ENCODE results near the gene RAPGEF5.
"Not testable (repeated sequence)": the region's sequence is repeated elsewhere in the genome, so short reads cannot be mapped to it uniquely, and the experiment has no call there.

The RAPGEF5 gene

DNA sequence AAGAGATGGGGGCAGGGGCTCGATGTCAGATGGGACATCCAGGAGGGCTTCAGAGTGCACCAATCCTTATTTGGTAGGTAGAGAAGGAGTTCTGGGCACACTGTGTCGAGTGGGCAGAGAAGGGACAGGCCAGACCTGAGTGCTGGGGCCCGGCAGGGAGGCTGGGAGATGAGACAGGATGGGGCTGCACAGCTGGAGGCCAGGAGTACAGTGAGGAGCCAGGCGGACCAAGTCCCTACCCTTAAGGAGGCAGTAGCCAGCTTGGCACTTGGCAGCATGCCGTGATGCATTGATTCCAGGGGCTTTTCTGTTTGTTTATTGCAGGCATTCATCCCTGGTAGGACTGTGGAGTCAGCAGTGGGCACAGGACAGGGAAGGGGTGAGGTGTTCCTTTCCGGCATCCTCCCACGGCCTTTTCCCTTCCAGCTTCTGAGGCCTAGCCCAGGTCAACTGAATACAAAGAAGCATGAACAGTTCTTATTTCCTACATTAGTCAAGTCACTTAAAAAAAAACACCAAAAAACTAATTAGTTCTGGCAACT is 242.4 kb downstream of the RAPGEF5 start:
- no peak for DNase-seq

DNA sequence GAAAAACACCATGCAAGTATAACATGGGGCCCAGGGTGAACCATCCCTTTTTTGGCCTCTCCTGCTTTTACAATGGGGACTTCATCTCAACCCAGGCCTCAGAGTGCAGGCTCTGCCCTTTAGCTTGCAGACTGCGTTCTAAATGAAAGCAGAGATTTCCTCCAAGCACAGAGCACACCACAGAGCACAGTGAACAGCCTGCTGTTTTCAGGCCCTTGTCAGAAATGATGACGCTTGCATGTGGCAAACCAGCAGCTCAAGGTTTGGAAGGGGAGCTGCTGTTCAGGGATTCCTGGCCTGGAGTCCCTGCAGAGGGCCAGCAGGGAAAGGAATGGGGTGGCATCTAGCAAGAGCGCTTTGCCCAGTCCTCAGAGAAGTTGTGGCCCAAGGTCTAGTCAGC is 243.9 kb downstream of the RAPGEF5 start:
- DNase-seq: no peak

DNA sequence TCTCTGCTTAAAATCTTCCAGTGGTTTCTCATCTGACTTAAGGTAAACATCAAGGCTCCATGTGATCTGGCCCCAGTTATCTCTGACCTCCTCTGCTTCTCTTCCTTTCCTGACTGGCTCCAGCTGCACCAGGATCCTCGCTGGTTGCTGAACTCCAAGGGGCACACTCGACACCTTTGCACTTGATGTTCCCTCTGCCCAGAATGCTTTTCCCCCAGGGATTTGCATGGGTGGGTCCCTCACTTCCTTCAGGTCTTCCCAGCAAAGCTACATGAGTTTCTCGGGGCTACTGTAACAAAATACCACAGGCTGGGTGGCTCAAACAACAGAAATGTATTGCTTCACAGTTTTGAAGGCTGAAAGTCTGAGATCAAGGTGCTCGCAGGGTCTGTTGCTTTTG is 245.3 kb downstream of the RAPGEF5 start:
- no peak for DNase-seq

DNA sequence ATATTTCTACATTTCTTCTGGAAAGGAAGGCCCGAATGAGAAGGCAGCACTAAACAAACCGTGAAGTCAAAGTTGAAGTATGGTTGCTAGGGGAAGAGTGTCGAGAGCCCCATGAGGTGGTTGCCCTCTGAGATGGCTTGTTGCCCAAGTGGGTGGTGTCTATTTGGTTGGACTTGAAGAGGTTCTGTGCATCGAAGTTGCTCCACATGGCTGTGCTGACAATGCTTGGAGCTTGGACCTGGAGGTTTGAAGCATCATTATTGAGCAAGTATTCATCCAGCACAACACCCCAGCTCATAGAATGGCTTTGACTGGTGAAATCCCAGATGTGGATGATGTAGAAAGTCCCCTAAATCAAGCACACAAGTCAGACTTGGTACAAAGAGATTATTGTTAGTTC is 246.1 kb downstream of the RAPGEF5 start:
- no peak for DNase-seq

DNA sequence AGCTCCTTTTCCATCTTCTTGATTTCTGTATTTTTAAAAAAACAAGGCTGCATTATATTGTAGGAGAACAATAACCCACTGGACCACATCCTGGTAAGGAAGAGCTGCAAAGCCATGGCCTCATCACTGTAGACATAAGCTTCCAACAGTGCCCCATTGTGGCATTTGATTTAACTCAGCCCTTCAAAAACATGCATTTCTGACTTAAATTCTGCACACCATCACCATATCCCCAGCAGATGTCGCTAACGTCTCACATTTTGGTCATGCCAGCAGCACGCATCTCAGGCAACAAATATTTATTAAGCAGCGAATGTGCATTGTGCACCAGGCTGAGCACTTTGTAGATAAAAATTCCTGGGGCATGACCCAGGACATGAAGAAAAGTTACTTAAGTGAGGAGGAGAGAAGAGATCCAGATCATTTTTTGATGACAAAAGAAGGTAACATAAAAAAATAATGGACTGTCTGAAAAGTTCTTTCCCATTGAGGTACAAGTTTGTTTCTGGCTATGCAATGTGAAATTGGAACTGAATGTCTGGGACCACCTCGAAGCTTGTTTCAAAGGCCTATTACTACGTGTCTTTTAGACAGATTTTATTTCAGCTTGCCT is 246.6 kb downstream of the RAPGEF5 start:
- peak; percentile 71 for DNase-seq

DNA sequence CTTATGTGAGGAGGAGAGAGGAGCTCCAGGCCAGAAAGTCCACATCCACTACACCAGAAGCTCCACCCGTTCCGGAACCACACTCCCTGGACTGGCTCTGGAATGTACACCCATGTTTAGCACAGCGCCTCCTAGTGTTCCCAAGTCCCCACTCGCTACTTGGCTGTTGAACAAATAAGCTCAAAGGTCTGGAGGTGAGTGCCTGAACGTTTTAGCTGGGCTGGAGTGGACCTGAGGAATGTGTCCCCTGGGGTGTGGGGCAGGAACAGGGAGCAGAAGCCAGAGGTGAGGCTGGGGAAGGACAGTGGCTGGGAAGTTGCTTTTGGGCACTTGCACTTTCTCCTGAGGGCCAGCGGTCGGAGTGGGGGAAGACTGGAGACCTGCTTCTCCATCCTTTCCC is 247.2 kb downstream of the RAPGEF5 start:
- DNase-seq: no peak

DNA sequence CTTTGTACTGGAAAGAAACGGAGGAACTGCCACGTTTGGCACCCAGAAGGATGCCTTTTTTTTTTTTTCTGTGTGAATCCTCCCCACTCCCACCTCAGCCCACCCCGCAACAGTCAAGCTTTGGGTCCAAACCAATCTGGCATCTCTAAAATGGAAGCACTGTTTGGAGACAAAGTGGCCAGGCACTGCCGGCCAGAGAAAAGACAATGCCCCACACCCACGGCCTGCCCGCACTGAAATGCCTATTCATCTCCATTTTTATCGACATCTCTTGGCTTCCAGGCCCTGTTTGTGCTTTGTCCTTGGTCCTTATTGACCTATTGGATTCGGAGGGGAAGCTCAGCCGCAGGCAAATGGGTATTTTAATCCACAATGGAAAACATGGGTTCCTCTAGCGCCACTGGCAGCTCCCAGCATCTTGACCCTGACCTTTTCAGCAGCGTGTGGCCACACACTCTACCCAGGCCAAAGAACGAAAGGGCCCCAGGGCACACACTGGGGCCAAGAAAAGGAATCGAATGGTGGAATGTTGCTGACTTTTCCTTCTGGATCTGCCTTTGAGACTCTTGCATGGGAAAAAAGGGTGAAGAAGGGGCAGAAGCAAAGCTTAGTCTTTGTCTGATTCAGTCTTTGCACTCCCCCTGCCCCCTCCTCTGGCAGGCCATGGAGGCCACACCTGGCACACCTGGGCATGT is 248.7 kb downstream of the RAPGEF5 start:
- no peak for DNase-seq

DNA sequence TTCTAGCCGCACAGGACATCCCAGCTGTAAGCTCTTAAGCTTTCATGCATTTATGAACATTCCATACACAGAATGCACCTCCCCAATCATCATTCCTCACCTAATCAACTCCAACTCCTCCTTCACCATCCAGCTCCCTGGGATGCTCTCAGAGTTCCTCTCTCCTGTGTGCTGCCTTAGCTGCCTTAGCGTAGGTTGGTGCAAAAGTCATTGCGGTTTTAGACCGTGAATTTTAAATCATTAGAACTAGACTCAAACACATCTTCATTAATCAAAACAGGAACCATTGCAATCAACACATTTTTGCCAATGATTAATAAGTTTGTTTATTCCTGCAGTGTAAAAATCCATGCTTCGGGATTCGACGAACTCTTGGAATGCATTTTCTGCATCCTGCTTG is 251.4 kb downstream of the RAPGEF5 start:
- no peak for DNase-seq

DNA sequence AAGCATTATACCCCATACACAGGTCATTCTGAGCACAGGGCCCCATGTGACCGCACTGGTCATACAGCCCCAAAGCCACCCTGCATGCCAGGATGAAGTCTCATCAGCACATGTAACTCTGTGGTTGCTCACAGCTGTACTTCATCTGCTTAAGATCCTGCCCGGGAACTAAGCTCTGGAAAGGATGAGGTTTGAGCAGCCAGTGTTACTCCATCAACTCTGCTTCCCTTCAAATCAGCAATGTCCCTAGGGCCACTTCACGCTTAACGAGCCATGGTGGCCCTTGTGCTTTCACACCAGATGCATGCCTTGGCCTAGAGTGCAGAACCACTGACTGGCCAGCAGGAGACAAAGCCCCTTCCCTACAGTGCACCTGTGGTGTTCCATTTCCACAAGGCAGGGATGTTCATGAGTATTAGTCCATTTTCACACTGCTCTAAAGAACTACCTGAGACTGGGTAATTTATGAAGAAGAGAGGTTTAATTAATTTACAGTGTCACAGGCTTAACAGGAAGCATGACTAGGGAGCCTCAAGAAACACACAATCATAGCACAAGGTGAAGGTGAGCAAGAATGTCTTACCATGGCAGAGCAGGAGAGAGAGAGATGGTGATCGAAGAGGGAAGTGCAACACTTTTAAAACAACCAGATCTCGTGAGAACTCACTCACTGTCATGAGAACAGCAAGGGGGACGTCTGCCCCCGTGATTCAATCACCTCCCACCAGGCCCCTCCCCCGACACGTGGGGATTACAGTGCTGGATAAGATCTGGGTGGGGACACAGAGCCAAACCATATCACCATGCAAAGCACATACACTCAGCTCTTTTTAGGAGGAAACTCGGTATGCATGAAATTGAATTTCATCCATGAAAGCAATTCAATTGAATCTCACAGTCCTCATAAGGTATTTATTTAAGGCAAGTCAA is 262.3 kb downstream of the RAPGEF5 start:
- no peak for DNase-seq

DNA sequence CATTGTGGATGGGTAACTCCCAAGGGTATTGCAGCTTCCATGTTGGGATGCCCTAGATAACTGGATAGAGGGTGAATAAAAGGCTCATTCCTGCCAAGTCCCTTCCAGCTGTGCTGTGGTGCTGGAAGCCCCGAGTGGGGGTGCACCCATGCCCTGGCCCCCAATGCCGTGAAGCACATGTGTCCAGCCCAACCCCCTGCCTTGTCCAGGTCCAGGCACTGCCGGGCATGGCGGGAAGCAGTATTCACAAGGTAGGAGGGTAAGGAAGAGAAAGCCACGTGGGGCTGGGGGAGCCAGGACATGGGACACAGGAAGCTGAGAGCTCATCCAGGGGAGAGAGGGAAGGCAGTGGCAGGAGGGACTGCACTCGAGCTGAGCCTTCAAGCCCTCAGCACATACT is 263.0 kb downstream of the RAPGEF5 start:
- DNase-seq: no peak

DNA sequence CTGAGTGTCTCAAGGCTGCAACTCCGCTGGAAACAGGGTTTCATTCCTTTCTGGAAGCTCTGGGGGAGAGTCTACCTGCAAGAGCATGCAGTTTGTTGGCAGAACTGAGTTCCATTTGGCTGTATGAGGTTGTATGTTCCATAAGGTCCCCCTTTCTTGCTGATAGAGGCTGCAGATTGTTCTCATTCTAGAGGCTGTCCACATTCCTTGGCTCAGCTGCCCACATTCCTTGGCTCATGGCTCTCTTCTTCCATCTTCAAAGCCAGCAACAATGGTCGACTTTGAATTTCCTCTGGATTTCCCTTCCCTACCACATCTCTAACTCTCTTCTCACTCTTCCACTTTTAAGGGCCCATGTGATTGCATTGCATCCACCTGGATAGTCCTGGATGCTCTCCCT is 264.0 kb downstream of the RAPGEF5 start:
- DNase-seq: no peak

DNA sequence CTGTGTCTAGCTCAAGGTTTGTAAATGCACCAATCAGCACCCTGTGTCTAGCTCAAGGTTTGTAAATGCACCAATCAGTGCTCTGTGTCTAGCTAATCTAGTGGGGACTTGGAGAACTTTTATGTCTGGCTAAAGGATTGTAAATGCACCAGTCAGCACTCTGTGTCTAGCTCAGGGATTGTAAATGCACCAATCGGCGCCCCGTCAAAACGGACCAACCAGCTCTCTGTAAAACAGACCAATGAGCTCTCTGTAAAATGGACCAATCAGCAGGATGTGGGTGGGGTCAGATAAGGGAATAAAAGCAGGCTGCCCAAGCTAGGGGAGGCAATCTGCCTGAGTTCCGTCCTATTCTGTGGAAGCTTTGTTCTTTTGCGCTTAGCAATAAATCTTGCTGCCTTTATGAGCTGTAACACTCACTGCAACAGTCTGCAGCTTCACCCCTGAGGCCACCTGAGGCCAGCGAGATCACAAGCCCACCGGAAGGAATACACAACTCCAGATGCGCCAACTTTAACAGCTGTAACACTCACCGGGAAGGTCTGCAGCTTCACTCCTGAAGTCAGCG is 265.9 kb downstream of the RAPGEF5 start:
- DNase-seq: not testable (repeated sequence)

DNA sequence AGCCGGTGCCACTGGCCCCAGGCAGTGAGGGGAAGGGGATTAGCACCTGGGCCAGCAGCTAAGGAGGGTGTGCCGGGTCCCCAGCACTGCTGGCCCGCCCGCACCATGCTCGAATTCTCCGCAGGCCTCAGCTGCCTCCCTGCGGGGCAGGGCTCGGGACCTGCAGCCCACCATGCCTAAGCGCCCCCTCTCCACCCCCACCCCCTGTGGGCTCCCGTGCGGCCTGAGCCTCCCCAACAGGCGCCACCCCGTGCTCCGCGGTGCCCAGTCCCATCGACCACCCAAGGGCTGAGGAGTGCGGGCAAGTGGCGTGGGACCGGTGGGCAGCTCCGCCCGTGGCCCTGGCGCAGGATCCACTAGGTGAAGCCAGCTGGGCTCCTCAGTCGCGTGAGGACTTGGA is 266.4 kb downstream of the RAPGEF5 start:
- DNase-seq: no peak

DNA sequence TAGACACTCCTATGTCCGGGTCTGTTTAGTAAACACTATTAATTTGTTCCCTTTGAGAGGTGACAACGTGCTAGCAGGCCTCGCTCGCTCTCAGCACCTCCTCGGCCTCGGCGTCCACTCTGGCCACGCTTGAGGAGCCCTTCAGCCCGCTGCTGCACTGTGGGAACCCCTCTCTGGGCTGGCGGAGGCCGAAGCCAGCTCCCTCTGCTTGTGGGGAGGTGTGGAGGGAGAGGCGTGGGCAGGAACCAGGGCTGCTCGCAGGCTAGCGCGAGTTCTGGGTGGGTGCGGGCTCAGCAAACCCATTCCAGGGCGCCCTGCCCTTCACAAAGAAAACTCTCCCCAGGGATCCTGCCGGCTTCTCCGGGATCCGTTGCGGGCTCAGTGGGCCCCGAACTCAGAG is 266.8 kb downstream of the RAPGEF5 start:
- DNase-seq: no peak

DNA sequence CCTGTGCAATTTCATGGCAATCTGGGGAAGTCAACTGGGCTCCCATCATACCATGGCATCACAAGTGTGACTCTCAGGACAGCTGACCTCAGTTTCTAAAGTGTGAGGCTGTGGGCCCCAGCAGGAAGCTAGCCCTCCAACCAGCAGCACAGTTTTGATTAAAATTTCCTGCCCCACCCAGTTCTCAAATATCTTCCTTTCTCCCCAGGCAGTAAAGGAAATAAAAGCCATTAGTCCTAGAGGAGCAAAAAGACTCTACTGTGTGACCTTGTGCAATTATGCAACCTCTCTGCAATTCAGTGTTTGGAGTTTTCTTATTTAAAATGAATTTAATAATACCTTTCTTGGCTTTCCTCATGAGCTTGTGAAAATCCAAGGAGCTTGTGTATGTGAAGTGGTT is 268.1 kb downstream of the RAPGEF5 start:
- DNase-seq: no peak

DNA sequence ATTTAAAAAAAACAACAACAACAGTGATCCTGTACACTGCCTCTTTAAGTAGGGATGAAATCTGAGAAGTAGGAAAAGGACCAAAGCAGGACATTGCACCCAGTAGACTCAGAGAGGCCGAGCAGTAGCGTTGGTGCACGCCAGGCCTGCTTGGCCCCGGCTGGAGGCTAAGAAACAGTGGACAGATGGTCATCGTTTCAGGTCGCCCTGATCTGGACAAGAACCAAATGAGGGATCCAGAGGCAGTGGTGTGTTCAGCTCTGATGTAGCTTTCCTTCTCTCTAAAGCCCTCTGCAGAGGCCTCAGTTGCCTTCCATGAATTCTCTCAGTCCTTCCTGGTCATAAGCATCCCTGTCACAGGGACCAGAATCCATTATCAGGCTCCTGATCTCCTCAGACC is 269.1 kb downstream of the RAPGEF5 start:
- no peak for DNase-seq

DNA sequence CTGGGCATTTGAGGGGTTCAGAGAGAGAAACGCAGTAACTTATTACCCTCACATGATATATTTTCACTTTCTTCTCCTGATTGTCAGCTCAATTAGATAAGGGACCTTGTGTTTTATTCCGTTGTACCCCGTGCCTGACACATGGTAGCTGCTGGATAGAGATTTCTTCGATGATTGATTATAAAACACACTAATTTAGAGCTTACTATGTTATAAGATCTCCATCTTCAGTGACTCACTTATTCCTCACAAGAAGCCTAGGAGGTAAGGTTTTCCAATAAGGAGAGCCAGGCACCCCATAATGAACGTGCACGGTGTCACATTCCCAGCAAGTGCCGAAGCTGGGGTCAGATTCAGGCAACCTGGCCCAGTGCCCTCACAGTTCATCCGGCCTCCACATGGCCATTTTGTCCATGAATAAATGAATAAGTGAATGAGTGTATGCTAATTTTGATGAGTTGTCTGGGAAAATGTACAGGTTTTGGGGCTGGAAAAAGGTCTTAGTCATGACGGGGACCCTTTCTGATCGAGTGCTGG is 273.2 kb downstream of the RAPGEF5 start:
- DNase-seq: peak; percentile 32

DNA sequence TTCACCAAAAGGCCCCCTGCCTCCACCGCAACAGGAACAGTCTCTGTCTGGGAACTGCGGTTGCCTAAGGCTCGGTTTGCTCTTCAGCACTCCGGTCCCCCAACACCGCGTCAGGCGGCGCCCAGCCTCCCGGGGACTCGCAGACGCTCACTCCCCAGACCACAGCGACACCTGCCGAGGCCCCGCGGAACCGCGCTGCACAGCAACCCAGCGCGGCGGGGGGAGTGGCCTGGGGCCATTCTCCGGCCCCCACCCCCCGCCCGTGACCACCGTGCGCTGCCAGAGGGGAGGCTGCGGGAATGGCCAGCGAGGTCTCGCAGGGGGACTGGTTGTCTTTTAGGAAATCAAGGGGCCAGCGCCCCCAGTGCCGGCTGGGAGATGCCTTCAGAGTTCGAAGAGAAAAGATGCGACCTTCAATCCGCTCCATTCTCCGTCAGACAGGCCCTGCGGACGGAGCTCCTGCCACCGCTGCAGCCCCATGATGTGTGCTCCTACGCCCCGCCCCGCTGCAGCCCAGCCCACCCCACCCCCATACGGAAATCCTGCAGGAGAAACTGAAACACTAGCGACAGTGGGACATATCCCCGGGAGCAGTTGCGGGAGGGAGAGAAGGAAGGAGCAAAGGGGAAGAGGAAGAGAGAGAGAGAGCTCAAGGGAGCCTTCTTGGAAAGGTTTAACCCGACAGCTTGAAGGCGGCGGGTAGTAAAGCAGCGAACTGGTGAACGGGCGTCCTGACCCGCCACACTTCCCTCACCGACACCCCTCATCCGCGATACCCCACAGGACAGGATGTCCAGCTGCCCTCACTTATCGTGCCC is 273.9 kb downstream of the RAPGEF5 start:
- DNase-seq: peak; percentile 86

DNA sequence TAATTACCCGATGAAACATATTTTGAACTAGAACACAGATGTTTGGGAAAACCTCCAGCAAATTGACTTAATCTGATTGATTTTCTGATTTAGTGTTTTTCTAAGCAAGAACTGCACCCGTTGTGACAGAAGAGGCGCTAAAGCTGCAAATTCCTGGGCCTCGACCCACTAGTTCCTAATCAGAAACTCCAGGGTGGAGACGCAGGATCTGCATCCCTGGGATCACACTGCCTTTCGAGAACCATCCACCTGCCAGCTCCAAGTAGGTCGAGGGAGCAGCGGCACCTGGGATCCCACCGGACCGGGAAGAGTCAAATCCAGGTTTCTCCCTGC is 274.4 kb downstream of the RAPGEF5 start:
- no peak for DNase-seq

DNA sequence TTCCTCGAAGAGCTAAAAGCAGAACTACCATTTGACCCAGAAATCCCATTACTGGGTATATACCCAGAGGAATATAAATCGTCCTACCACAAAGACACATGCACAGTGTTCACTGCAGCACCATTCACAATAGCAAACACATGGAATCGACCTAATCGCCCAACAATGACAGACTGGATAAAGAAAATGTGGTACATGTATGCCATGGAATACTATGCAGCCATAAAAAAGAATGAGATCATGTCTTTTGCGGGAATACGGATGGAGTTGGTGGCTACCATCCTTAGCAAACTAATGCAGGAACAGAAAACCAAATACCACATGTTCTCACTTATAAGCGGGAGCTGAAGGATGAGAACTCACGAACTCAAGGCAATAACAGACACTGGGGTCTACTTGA is 276.7 kb downstream of the RAPGEF5 start:
- DNase-seq: not testable (repeated sequence)

DNA sequence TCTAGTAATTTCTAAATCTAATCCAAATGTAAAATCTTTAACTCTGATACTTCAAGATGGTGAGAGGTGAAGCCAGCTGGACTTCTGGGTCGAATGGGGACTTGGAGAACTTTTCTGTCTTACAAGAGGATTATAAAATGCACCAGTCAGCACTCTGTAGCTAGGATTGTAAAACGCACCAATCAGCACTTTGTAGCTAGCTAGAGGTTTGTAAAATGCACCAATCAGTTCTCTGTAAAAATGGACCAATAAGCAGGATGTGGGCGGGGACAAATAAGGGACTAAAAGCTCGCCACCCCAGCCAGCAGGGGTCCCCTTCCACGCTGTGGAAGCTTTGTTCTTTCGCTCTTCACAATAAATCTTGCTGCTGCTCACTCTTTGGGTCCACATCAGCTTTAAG is 278.1 kb downstream of the RAPGEF5 start:
- not testable (repeated sequence) for DNase-seq

DNA sequence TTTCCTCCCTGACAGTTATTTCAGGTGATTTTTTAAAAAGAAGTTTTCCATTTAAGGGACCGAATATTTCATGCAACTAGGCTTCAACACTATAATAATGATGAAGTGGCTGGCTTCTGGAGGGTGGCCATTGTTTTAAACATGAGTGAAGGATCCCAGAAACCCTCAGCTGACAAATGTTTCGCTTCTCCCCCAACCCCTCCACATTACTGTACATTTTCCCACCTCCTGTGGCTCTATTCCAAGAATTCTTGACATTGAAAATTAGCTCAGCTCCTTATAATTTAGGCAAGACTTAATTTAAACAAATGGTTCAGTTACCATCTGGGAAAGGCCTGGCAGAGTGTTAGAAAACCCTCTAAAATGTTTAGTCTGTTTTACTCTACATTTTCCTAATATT is 281.4 kb downstream of the RAPGEF5 start:
- DNase-seq: no peak

Data from T1000 (cell line).